Amniotic stem cell (primary cell): ENCODE results near the gene BCDIN3D.

ENCODE experiments used
- DNase-seq: peaks from one replicate; lab custom pipeline; 2025; lab: John Stamatoyannopoulos, UW

BCDIN3D gene

GRCh38 chr12:49796606-49797448 lies 46.1 kb downstream of the BCDIN3D start:
- no peak for DNase-seq

DNA sequence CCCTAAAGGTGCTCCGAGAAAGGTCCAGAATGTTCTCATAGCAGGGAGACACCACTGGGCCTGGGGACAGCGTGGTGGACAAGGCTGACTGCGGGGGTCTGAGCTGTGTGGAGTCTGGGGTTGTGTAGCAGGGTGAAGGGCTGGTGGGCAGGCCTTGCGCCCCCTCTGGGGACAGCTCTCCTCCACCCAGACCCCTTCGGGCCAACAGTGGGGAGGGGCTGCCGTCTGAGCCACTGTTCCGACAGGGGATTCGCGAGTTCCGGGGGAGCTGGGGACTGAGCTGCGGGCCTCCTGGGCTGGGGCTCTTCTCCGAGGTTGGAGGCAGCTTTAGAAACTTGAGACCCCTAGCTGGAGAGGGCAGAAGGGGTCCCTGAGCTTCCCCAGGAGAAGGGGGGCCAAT lies 46.8 kb downstream of the BCDIN3D start:
- DNase-seq = no peak

GRCh38 chr12:49795654-49796105 lies 47.2 kb downstream of the BCDIN3D start:
- DNase-seq = no peak

GRCh38 chr12:49794811-49795653 lies 47.9 kb downstream of the BCDIN3D start:
- no peak for DNase-seq

- DNase-seq = no peak
Measured at GRCh38 chr12:49794021-49794420, 48.9 kb downstream of the BCDIN3D start.

DNA sequence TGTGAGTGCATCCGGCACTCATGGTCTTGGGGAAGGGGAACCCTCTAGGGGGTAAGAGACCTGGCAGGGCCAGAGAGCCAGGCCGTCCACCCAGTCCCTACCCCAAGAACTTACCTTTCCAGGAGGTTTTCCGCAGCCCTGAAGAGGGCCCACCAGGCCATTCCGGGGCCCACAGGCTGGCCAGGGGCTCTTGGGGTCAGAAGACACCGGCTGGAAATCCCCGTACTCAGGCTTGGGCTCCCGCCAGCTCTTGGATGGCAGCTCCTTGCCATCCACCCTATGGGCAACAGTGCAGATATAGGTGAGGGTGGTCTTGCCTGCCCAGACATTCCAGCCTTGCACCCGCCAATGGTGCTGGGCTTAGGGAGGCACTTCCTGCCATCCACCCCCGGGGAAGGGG lies 49.3 kb downstream of the BCDIN3D start:
- no peak for DNase-seq

GRCh38 chr12:49792976-49793580 lies 49.8 kb downstream of the BCDIN3D start:
- DNase-seq = no peak

DNA sequence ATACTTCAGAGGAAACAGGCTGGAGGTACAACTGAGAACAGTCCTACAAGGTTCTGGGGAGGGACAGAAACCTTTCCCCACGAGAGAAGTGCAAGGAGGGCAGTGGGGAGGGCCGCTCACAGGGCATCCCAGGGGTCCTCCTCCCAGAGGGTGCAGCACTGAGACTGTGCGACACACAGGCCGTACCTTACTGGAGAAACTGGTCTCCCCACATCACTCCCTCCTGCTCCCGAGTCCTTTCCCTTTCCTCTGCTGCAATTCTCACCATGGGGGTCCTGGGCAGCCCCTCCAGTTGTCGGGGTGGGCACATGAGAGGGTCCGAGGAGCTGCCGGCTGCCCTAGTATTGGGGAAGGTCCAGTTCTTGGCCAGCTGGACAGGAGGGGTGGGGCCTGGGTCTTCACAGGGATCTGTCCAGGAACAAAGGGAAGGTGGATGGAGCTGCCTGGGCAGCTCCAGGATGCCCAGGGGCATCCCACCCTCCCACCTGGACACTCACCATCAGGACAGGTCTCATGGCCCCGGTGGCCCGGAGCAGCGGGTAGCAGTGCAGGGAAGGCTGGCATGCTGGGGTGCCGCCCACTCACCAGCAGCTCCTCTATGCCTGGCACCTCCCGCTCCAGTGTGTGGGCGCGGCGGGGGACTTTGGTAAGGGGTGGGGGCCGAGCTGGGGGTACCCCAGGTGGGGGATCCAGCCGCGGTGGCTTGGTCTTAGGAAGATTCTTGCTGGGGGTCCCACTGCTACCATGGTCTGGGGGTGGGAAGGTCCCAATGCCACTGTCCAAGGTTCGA lies 50.5 kb downstream of the BCDIN3D start:
- no peak for DNase-seq

GRCh38 chr12:49791700-49792099 lies 51.2 kb downstream of the BCDIN3D start:
- DNase-seq = no peak

DNA sequence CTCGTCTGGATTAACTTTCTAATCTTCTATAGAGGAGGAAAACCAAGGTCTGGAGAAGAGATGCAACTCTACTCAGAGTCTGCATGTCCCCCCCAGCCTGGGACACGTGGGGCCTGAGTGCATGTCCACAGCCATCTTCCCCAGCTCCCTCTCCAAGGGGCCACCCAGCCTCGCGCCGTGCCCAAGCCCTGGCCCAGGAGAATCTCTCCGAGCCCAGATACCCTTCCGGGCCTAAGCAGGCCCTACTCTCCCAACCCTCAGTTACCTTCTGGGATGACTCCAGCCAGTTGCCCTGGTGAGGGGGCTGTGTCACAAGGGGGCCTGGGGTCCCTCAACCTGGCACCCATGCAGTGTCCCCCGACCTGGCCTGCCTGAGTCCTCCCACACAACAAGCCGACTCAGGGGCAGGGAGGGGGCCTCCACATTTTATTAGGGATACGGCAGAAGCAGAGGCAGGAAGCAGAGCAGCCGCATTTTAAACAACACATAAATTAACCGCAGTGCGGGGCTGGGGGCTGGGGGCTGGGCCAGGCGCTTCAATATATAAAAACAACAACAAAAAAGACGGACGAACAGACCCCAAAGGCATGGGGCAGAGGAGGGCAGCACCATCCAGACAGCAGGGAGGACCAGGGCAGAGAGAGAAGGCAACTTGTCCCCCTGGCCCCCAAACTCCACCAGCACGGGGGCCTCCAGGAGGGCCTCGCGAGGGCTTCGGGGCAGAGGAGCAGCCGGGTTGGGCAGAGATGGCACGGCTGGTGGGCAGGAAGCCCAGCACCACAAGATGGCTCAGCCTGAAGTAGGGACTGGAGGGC lies 52.0 kb downstream of the BCDIN3D start:
- DNase-seq = no peak

- no peak for DNase-seq
Measured at GRCh38 chr12:49789992-49790391, 52.9 kb downstream of the BCDIN3D start.

DNA sequence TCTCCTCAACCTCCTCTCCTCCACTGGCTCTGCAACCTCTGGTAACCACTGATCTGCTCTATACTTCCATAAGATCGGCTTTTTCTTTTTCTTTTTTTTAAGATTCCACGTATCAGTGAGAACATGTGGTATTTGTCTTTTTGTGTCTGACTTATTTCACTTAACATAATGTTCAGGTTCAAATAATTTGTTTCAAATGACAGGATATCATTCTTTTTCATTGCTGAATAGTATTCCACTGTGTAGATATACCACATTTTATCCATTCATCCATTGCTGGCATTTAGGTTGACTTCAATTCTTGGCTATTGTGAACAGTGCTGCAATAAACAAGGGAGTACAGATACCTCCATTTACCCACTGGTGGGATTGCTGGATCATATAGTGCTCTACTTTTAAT lies 55.2 kb downstream of the BCDIN3D start:
- no peak for DNase-seq
